ENCODE data around the gene TRAPPC11. TPM values are rescaled to one million over a fixed set of nuclear protein-coding genes. Genes with fewer than 3 reads are reported as not detected.

Gene TRAPPC11
- total RNA-seq, 4 donors from 2014 or later, result 30.3 to 41.7 (median 34.0) TPM

DNA sequence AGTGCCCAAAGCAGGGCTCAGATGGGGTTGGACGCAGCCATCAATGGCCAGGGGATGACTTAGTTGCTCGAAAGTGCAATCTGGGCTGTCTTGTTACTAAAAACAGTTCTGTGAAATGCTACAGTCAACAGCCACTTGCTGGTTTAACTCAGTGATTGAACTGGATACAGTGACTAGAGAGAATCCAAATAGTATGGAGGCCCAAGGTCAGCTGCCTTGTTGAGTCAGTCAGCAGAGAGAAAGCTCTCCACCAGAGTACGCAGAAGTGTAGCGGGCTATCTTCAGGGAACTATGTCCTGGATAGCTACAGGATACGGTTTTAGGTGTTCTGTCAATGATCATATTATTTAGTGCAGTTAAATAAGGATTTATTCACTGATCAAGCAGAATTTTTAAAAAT, 68.4 kb downstream of the TRAPPC11 start:
- WGBS, 2 donors, result 93 to 96% methylated on average over 5 of the region's 5 CpGs
- no peak overlapping the region for H3K4me3 ChIP-seq (ENCODE audit: low read depth, poor library complexity, severe bottlenecking)
- intact Hi-C loops (cut with DNase I; ENCODE audit: low total_unique reads), result no loop called here
- TF ChIP-seq, protein P1, sequence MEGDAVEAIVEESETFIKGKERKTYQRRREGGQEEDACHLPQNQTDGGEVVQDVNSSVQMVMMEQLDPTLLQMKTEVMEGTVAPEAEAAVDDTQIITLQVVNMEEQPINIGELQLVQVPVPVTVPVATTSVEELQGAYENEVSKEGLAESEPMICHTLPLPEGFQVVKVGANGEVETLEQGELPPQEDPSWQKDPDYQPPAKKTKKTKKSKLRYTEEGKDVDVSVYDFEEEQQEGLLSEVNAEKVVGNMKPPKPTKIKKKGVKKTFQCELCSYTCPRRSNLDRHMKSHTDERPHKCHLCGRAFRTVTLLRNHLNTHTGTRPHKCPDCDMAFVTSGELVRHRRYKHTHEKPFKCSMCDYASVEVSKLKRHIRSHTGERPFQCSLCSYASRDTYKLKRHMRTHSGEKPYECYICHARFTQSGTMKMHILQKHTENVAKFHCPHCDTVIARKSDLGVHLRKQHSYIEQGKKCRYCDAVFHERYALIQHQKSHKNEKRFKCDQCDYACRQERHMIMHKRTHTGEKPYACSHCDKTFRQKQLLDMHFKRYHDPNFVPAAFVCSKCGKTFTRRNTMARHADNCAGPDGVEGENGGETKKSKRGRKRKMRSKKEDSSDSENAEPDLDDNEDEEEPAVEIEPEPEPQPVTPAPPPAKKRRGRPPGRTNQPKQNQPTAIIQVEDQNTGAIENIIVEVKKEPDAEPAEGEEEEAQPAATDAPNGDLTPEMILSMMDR (IDR thresholded peaks at IDR 0.05), result no peak
- TF ChIP-seq POLR2A (IDR thresholded peaks at IDR 0.05), result no peak
- no peak for DNase-seq (ENCODE audit: low spot score in 2 of 2)

DNA sequence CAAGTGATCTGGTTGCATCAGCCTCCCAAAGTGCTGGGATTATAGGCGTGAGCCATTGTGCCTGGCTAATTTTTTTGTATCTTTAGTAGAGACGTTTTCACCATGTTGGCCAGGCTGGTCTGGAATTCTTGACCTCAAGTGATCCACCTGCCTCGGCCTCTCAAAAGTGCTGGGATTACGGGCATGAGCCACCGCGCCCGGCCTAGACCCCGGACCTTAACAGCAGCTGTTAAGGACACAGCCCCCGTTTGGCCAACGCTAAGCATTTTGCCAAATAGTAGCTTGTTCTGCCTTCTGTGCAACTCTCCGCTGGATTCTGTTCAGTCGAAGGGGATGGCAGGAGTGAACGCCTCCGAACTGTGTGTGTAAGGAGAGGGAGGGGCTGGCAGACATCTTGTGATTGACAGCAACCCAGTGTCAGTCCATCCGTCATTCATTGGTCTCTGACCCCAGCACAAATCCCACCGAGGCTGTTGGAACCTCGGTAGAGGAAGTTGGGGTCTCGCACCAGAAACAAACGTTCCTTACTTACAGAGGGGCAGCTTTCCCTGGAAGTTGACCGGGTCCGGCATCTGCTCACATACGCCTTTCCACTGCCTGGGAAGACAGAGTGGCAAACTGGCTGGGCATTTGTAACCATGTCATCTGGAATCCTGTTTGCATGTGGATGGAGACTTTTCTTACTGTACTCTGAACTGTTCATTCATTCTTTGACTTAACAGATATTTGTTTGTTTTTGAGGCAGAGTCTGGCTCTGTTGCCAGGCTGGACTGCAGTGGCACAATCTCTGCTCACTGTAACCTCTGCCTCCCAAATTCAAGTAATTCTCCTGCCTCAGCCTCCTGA, 69.4 kb downstream of the TRAPPC11 start:
- intact Hi-C loops (cut with DNase I; ENCODE audit: low total_unique reads), result no loop called here
- DNase-seq (ENCODE audit: low spot score in 2 of 2), result no peak
- WGBS, 2 donors, result 86 to 89% methylated on average over 22 of the region's 22 CpGs
- H3K4me3 ChIP-seq (ENCODE audit: low read depth, poor library complexity, severe bottlenecking), result no peak overlapping the region
- TF ChIP-seq, protein P1 (IDR thresholded peaks at IDR 0.05), result no peak
- no peak for TF ChIP-seq POLR2A (IDR thresholded peaks at IDR 0.05)

DNA sequence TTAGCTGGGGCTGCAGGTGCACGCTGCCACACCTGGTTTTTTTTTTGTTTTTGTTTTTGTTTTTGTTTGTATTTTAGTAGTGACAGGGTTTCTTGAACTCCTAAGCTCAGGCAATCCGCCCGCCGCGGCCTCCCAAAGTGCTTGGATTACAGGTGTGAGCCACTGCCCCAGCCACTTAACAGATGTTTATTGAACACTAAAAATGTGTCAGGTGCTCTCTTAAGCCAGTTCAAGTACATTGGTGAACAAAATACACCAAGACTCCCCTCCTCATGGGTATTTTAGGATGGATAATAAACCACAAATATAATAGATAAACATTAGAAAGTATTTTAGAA, 69.9 kb downstream of the TRAPPC11 start:
- intact Hi-C loops (cut with DNase I; ENCODE audit: low total_unique reads), result no loop called here
- no peak for DNase-seq (ENCODE audit: low spot score in 2 of 2)
- WGBS, 2 donors, result 94 to 96% methylated on average over 5 of the region's 5 CpGs
- no peak for TF ChIP-seq POLR2A (IDR thresholded peaks at IDR 0.05)
- TF ChIP-seq, protein P1 (IDR thresholded peaks at IDR 0.05), result no peak
- no peak overlapping the region for H3K4me3 ChIP-seq (ENCODE audit: low read depth, poor library complexity, severe bottlenecking)

DNA sequence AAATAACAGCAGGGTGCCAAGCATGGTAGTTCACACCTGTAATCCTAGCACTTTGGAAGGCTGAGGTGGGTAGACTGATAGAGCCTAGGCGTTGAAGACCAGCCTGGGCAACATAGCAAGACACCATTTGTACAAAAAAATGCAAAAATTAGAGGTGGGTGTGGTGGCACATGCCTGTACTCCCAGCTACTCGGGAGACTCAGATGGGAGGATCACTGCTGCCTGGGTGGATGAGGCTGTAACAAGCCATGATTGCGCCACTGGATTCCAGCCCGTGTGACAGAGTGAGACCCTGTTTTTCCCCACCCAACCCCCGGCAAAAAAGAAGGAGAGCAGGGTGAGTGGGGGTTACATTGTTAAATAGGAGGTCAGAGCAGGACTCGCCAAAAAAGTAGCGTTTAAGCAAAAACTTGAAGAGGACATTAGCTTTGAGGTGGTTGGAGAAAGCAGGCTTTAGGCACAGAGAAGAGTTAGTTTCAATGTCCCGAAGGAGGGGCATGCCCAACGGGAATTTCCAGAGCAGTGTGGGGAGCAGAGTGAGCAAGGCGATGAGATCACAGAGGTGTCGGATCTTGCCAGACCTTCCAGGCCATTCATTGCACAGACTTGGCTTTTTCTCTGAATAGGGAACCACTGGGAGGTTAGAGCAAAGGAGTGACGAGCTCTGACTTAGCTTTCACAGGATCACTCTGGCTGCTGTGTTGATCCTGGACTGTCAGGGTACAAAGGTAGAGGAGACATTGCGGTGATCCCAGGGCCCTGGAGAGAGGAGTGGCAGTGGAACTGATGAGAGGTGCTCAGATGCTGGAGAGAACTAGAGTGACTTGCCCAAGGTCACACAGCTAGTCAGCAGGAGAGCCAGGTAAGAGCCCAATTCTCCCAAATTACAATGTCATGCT, 70.6 kb downstream of the TRAPPC11 start:
- no peak for TF ChIP-seq POLR2A (IDR thresholded peaks at IDR 0.05)
- TF ChIP-seq, protein P1 (IDR thresholded peaks at IDR 0.05), result no peak
- whole genome bisulfite sequencing, 2 donors, result 44 to 46% methylated on average over 13 of the region's 13 CpGs
- intact Hi-C loops (cut with DNase I; ENCODE audit: low total_unique reads), result no loop called here
- DNase-seq (ENCODE audit: low spot score in 2 of 2), result no peak
- no peak overlapping the region for H3K4me3 ChIP-seq (ENCODE audit: low read depth, poor library complexity, severe bottlenecking)

DNA sequence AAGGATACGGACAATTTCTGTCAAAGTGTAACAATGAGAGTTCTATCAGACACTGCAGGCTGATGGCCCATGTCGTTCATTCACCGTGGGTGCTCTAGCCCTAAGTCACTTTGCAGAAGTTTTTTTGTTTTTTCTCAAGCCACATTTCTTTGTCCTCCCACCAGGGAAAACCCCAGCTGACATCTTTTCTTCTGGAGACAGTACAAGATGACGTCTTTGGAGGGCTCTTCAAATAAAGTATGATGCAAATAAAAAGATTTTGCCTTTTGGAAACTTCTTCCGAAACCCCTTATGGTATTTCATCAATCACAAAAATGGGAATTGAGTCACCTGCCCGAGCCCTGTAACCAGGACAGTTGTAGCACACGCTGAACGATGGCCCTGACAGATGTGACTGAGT, 73.2 kb downstream of the TRAPPC11 start:
- DNase-seq (ENCODE audit: low spot score in 2 of 2), result no peak
- no peak for TF ChIP-seq POLR2A (IDR thresholded peaks at IDR 0.05)
- TF ChIP-seq, protein P1 (IDR thresholded peaks at IDR 0.05), result no peak
- intact Hi-C loops (cut with DNase I; ENCODE audit: low total_unique reads), result no loop called here
- H3K4me3 ChIP-seq (ENCODE audit: low read depth, poor library complexity, severe bottlenecking), result no peak overlapping the region
- WGBS, 2 donors, result 85 to 89% methylated on average over 8 of the region's 8 CpGs
